Epithelial cell of esophagus (primary cell): ENCODE results near the gene ILK.

ENCODE experiments used
- DNase-seq: peaks from one replicate; pipeline ENCODE4 v3.0.0; 2010; ENCODE audit warnings: low read depth
- H3K4me3 ChIP-seq: 2 replicates; pipeline ENCODE4 v1.5.1; 2011; ENCODE audit warnings: mild to moderate bottlenecking, low read length, control low read depth
- CTCF ChIP-seq: IDR thresholded peaks from 2 replicates; pipeline ENCODE4 v1.5.1; 2011; ENCODE audit warnings: low read depth, mild to moderate bottlenecking, low read length, control low read depth, inconsistent platforms; ENCODE audit not compliant: insufficient read depth; ENCODE audit errors: missing control alignments

ILK gene

GRCh38 chr11:6653097-6653496 lies 49.5 kb downstream of the ILK start:
- TF ChIP-seq CTCF, result no peak
- no peak for DNase-seq
- H3K4me3 ChIP-seq, result no peak overlapping the region

- H3K4me3 ChIP-seq, result no peak overlapping the region
- no peak for TF ChIP-seq CTCF
- no peak for DNase-seq
Observed at GRCh38 chr11:6653656-6654055, 50.1 kb downstream of the ILK start.

- no peak overlapping the region for H3K4me3 ChIP-seq
- TF ChIP-seq CTCF, result no peak
- no peak for DNase-seq
Observed at GRCh38 chr11:6654281-6655019, 50.9 kb downstream of the ILK start.

GRCh38 chr11:6655020-6655789 lies 51.6 kb downstream of the ILK start:
- no peak overlapping the region for H3K4me3 ChIP-seq
- no peak for TF ChIP-seq CTCF
- DNase-seq, result no peak

- DNase-seq, result no peak
- TF ChIP-seq CTCF, result no peak
- no peak within 1 kb of the TSS for H3K4me3 ChIP-seq
Observed at GRCh38 chr11:6655790-6656583, 52.4 kb downstream of the ILK start, which contains the start of gene DCHS1. Gene DCHS1 (minus strand): TSS chr11:6655809. CDS start chr11:6641613, 14,196 bp downstream.

- no peak for DNase-seq
- H3K4me3 ChIP-seq, result no peak overlapping the region
- TF ChIP-seq CTCF, result no peak
Observed at GRCh38 chr11:6656584-6656915, 53.0 kb downstream of the ILK start.
